LoVo (cell line): ENCODE measurements around the gene FGF9.

ENCODE experiments used
- DNase-seq: peaks from one replicate; pipeline ENCODE4 v3.0.0-alpha.2; 2016; ENCODE audit warnings: low spot score

The FGF9 gene

GRCh38 chr13:21670883-21671619 is at the start of gene FGF9:
TSS of gene FGF9 (plus strand) at chr13:21671073. CDS start at chr13:21671913, 840 bp downstream.
- DNase-seq: peak; percentile 93

- DNase-seq: peak; percentile 66
Observed at GRCh38 chr13:21625366-21625765, 45.5 kb upstream of the FGF9 start.

- no peak for DNase-seq
Observed at GRCh38 chr13:21632196-21632595, 38.7 kb upstream of the FGF9 start.

- peak; percentile 26 for DNase-seq
Observed at GRCh38 chr13:21636656-21637055, 34.2 kb upstream of the FGF9 start.

GRCh38 chr13:21637296-21637695 is 33.6 kb upstream of the FGF9 start:
- DNase-seq: peak; percentile 97

- peak; percentile 60 for DNase-seq
Observed at GRCh38 chr13:21638319-21639282, 32.3 kb upstream of the FGF9 start.

- DNase-seq: no peak
Observed at GRCh38 chr13:21639561-21639960, 31.3 kb upstream of the FGF9 start.

- no peak for DNase-seq
Observed at GRCh38 chr13:21641629-21642028, 29.2 kb upstream of the FGF9 start.

GRCh38 chr13:21657538-21657937 is 13.3 kb upstream of the FGF9 start:
- DNase-seq: peak; percentile 28

- DNase-seq: no peak
Observed at GRCh38 chr13:21659087-21659486, 11.8 kb upstream of the FGF9 start.

GRCh38 chr13:21661097-21661909 is 9.6 kb upstream of the FGF9 start:
- peak; percentile 15 for DNase-seq

GRCh38 chr13:21663197-21663596 is 7.7 kb upstream of the FGF9 start:
- DNase-seq: peak; percentile 84

GRCh38 chr13:21668732-21669275 is 2.1 kb upstream of the FGF9 start:
- DNase-seq: no peak

GRCh38 chr13:21670006-21670882 is 629 bp upstream of the FGF9 start:
- peak; percentile 76 for DNase-seq

- DNase-seq: peak; percentile 19
Observed at GRCh38 chr13:21671620-21672286, 880 bp downstream of the FGF9 start.

- no peak for DNase-seq
Observed at GRCh38 chr13:21672287-21672680, 1.4 kb downstream of the FGF9 start.

- peak; percentile 52 for DNase-seq
Observed at GRCh38 chr13:21672796-21673538, 2.1 kb downstream of the FGF9 start.

GRCh38 chr13:21673539-21673788 is 2.6 kb downstream of the FGF9 start:
- DNase-seq: no peak

GRCh38 chr13:21673789-21674489 is 3.1 kb downstream of the FGF9 start:
- peak; percentile 66 for DNase-seq
